ENCODE measurements around the gene EFCAB6.

EFCAB6 gene

GRCh38 chr22:43812149-43812842 lies at the start of gene EFCAB6:
TSS of gene EFCAB6 (minus strand) at chr22:43812305. CDS start at chr22:43782318, 29,987 bp downstream.
- peak; percentile 92 to 95 for ATAC-seq

GRCh38 chr22:43861529-43861928 lies 49.4 kb upstream of the EFCAB6 start:
- no peak for ATAC-seq

- ATAC-seq: no peak
These were observed 48.7 kb upstream of the EFCAB6 start for GRCh38 chr22:43860831-43861230.

GRCh38 chr22:43860126-43860525 lies 48.0 kb upstream of the EFCAB6 start:
- no peak for ATAC-seq

GRCh38 chr22:43859621-43860020 lies 47.5 kb upstream of the EFCAB6 start:
- no peak for ATAC-seq

GRCh38 chr22:43859176-43859575 lies 47.1 kb upstream of the EFCAB6 start:
- no peak for ATAC-seq

GRCh38 chr22:43858156-43858895 lies 46.2 kb upstream of the EFCAB6 start:
- no peak for ATAC-seq

- no peak for ATAC-seq
These were observed 45.3 kb upstream of the EFCAB6 start for GRCh38 chr22:43857367-43857766.

GRCh38 chr22:43855431-43855830 lies 43.3 kb upstream of the EFCAB6 start:
- ATAC-seq: no peak

GRCh38 chr22:43854786-43855271 lies 42.7 kb upstream of the EFCAB6 start:
- no peak for ATAC-seq

GRCh38 chr22:43854121-43854785 lies 42.1 kb upstream of the EFCAB6 start:
- ATAC-seq: no peak

- no peak for ATAC-seq
These were observed 41.3 kb upstream of the EFCAB6 start for GRCh38 chr22:43853328-43853931.

- ATAC-seq: no peak
These were observed 40.6 kb upstream of the EFCAB6 start for GRCh38 chr22:43852573-43853327.

- ATAC-seq: no peak
These were observed 39.8 kb upstream of the EFCAB6 start for GRCh38 chr22:43851979-43852307.

GRCh38 chr22:43851058-43851978 lies 39.2 kb upstream of the EFCAB6 start:
- ATAC-seq: no peak

- no peak for ATAC-seq
These were observed 38.4 kb upstream of the EFCAB6 start for GRCh38 chr22:43850529-43850928.

GRCh38 chr22:43849731-43850130 lies 37.6 kb upstream of the EFCAB6 start:
- no peak for ATAC-seq

GRCh38 chr22:43848366-43849171 lies 36.5 kb upstream of the EFCAB6 start:
- no peak for ATAC-seq

- ATAC-seq: no peak
These were observed 35.5 kb upstream of the EFCAB6 start for GRCh38 chr22:43847376-43848289.
